SH-SY5Y (cell line): ENCODE measurements around the gene ARMC6.

Experiments
- GATA2 ChIP-seq: IDR thresholded peaks from 2 replicates; pipeline ENCODE4 v1.6.1; 2011; ENCODE audit warnings: mild to moderate bottlenecking, low read depth, low read length
- GATA3 ChIP-seq: IDR thresholded peaks from 2 replicates; pipeline ENCODE4 v1.6.1; 2011; ENCODE audit warnings: low read depth, mild to moderate bottlenecking, low read length, moderate library complexity

The ARMC6 gene

DNA sequence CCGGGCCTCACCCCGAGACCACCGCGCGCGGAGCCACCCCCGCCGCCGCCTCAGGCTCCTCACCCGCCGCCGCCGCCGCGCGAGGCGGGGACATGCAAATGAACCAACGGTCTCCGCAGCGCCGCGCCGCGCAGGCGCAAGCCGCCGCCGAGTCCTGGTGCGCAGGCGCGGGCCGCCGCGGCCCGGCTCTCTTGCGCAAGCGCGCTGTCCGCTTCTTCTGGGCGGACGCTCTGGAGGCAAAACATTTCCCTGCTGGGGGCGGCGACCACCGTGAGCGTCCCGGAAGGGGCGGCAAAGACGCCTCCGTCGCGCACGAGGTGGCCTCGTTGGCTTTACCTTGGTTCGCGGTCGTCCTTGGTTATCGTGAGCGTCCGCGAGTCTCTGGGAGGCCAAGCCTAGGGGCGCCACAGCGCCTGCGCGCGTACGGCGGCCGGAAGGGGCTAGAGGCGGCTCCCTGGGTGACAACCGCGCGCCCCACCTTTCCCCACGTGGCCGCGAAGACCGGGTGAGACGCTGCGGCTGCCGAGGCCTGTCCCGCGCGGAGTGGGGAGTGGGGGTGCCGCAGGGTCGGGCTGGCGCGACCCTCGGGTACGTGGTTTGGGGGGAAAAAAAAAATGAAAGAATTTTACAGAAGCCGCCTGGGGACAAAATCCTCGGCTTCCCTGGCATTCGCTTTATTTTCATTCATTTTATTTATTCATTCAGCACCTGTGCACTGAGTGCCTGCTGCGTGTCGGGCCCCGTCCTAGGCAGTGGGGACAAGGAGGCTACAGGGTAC is at the start of gene ARMC6, which contains the start of gene SUGP2:
Gene ARMC6 (plus strand): TSS at position 178 of the 778 bp plus-strand sequence. CDS start 607 bp downstream, outside the sequence.
Gene SUGP2 (minus strand): TSS at position 92 of the 778 bp plus-strand sequence. CDS start 2,446 bp downstream, outside the sequence.
- no peak for TF ChIP-seq GATA2
- TF ChIP-seq GATA3 = no peak

DNA sequence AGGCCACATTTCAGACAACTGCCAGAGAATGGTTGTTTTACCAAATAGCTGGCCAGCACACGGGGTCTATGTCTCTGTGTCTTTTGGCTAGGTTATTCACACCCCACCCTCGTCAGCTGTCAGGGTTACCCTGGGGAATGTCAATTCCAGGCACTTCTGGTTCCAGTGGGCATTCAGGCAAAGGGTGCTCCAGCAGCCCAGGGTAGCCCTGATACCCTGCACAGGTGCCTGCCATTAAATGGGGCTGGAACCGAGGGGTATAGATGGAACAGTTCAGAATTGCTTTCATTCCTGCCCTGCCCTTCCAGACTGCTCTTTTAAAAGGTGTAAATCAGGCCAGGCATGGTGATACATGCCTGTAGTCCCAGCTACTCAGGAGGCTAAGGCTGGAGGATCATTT is 49.2 kb upstream of the ARMC6 start:
- TF ChIP-seq GATA3 (no peak), GATA2 (no peak)

DNA sequence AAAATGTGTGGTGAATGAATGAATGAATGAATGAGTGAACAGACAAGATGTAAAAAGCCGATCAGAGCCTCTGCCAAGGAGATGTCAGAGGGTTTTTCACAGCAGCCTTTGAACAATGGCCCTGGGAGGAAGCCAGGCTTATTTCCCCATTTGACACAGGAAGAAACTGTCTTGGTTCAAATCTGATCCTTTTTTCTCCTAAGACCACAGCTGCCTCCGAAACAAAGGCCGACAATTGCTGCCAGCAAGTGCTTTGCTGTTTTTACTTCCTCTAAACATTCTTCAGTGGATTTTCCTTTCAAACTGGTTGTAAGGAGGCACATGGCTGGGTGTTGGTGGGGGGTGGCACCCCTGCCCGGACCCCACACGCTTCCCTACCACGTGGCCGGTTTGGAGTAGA is 48.1 kb upstream of the ARMC6 start:
- TF ChIP-seq GATA3 (no peak), GATA2 (no peak)

DNA sequence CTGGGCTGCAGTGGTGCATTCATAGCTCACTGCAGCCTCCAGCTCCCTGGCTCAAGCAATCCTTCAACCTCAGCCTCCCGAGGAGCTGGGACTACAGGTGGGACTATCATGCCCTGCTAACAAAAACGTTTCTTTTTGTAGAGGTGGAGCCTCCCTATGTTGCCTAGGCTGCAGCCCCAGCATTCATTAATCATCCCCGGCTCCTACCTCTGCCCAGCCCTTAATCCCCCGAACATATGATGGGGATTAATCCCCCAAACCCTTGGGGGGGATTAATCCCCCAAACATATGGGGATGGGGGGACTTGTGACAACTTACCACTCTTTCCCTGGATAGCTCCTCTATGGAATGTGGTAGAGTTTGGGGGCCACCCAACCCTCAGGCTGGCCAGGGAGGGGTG is 45.9 kb upstream of the ARMC6 start:
- TF ChIP-seq GATA3 (no peak), GATA2 (no peak)

DNA sequence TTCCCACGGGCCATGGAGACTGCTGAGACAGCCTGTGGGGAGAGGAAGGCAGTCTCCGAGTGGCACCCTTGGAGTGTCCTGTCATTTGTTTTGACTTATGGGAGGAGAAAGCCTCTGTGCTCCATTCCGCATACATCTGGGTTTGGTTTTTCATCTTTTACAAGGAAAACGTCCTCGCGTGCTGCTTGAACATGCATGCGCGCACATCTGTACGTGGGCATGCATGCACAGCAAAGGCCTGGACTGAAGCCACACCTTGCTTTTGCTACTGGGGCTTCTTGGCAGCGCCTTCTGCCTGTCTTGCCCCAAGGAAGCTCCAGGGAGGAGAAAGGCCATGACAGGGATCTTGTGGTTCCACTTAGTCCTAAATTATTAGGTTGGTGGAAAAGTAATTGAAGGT is 44.1 kb upstream of the ARMC6 start:
- no peak for TF ChIP-seq GATA3

DNA sequence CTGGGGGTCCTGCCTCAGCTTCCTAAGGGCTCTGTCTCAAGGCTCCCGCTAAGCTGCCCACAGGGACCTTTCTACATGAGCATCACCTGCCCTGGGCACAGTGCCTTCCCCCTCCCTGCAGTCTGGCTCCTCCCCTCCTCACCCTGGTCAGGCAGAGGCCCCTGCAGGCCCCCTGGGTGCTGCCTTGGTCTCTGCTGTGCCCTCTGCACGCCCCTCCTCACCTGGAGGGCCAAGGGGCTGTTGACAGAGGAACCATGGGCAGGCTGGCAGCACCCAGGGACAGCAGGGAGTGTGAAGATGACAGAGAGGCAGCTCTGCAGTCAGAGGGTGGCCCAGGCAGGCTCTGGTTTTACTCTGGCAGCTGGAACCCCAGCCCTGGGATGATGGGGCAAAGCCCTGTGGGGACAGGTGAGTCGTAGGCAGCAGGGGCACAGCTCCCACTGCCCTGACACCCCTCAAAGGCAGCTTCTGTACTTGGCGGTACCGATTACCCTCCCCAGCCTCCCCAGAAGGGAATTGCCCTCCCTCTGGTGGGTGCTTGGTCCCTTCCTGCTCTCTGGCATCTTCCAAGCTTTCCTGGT is 43.2 kb upstream of the ARMC6 start:
- no peak for TF ChIP-seq GATA2
- TF ChIP-seq GATA3 = no peak

DNA sequence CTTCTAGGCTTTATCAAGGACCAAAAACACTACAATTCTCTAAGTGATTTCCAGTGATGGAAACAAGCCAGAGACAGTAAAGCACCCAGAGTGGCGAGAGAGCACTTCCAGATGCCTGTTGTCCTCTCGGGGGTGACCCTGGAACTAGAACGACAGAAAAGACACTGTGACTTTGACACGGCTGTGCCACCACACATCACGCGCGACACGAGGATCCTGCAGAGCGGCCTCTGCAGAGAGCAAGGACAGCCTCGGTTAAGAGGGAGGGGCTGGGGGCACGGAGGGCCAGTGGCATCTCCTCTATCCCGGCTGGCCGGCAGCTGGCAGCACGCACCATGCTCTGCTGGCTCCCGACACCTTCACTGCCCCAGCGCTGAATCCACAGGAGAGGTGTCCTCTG is 42.4 kb upstream of the ARMC6 start:
- TF ChIP-seq GATA2 = no peak

DNA sequence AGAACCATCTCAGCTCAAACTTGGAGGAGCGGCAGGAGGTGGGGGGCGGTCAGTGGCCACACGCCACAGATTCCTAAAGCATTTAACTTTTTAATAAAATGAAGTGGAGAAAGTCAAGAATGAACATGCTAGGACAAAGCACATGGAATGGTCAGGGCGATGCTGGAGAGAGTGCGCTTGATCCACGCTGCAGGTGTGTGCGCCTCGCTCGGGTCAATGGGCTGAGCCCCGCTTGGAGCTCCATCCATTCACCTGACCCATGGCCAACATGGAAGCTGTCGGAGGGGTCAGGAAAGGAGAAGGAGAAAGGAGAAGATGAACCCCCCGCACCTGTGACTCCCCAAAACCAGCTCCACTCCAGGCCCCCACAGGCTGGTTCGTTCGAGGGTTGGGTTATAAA is 41.9 kb upstream of the ARMC6 start:
- TF ChIP-seq GATA3 (no peak), GATA2 (no peak)

DNA sequence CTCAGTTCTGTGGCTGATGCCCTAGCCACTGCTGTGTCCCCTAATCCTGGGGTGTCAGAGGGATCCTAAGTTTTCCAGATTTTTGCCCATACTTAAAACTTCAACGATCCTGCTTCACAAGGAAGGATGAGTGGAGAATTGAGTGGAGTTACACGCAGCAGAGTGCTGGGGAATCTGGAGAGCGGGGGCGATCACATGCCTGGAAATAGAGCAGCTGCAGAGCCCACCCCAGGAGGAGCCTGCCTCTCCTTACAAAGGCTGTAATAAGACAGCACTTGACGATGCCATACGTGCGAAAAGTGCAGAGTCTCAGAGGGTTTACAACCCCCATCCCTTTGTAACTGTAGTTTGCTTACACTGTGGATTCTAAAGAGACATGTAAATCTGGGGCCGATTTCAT is 40.7 kb upstream of the ARMC6 start:
- TF ChIP-seq GATA3 (no peak), GATA2 (no peak)

DNA sequence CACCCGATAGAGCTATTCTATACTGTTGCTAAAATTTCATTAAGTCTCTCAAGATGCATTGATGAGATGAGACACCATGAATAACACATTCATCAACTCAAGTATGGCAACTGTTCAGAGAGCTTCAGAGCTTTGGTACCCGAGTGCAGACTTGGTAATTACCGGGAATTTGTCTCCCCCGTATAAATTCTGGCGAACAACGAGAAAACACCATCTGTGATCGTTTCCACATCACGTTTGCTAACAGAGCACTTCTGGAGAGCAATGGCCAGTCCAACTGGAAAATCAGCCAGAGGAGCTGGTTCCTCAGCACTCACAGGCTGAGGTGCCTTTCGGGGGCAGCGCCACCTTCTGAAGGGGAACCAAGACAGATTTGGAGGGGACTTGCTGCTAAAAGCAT is 40.3 kb upstream of the ARMC6 start:
- TF ChIP-seq GATA2 (no peak), GATA3 (no peak)

DNA sequence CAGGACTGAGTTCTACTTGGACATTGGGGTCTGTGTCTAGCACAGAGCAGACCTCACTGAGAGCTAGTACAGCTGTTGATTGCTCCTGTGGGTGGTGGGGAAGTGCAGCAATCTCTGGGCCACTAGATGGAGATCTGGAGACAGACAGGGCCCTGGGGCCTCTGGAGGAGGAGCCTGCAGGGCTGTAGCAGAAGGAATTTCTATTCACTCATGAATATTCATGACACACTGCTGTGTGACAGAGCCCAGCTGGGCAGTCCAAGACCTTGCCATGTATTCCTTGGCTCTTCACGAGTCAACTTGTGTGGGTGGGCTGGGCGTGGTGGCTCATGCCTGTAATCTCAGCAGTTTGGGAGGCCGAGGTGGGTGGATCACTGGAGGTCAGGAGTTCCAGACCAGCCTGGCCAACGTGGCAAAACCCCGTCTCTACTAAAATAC is 37.6 kb upstream of the ARMC6 start:
- TF ChIP-seq GATA3 (no peak), GATA2 (no peak)

DNA sequence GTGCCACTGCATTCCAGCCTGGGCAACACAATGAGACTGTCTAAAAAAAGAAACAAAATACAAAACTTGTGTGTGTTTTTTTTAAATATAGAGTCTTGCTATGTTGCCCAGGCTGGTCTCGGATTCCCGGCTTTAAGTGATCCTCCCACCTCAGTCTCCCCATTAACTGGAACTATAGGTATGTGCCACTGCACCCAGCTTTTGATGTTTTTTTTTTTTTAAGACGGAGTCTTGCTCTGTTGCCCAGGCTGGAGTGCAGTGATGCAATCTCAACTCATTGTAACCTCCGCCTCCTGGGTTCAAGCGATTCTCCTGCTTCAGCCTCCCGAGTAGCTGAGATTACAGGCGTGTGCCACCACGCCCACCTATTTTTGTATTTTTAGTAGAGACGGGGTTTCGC is 37.1 kb upstream of the ARMC6 start:
- no peak for TF ChIP-seq GATA2
- TF ChIP-seq GATA3 = no peak

DNA sequence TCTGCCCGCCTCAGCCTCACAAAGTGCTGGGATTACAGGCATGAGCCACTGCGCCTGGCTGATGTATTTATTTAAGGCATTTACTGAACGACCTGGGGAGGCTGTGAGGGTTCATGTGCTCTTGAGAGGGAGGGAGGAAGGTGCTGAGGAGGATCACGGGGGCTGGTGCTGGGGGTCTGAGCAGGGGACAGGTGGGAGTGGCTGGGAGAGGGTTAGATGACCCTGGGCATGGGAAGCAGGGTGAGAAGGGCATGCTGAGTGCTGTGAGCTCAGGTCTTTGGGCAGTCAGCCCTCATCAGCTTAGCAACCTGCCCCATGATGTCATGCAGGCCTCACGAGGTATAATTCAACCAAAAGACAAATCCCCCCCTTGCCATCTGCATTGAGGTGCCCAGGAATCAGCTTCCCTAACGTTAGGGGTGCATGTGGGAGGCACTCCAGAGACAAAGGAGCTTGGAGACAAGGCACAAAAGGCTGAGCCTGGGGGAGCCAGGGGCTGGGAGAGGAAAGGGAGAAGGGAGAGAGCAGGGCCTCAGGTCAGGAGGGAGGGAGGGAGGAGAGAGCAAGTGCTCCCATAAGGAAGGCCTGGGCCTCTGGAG is 36.5 kb upstream of the ARMC6 start:
- TF ChIP-seq GATA3 (no peak), GATA2 (no peak)

DNA sequence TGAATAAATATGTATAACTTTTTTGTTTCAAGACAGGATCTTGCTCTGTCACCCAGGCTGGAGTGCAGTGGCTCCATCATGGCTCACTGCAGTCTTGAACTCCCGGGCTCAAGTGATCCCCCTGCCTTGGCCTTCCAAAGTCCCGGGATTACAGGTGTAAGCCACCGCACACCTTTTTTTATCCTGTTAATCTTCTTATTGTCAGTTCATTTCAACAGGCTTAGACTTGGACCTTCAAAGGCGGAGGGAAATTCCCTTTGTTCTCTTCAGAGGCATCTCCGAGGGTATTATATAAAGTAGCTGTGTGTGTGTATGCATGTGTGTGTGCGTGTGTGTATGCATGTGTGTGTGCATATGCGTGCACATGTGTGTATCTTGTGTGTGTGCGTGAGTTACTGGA is 35.1 kb upstream of the ARMC6 start:
- TF ChIP-seq GATA3 (no peak), GATA2 (no peak)

DNA sequence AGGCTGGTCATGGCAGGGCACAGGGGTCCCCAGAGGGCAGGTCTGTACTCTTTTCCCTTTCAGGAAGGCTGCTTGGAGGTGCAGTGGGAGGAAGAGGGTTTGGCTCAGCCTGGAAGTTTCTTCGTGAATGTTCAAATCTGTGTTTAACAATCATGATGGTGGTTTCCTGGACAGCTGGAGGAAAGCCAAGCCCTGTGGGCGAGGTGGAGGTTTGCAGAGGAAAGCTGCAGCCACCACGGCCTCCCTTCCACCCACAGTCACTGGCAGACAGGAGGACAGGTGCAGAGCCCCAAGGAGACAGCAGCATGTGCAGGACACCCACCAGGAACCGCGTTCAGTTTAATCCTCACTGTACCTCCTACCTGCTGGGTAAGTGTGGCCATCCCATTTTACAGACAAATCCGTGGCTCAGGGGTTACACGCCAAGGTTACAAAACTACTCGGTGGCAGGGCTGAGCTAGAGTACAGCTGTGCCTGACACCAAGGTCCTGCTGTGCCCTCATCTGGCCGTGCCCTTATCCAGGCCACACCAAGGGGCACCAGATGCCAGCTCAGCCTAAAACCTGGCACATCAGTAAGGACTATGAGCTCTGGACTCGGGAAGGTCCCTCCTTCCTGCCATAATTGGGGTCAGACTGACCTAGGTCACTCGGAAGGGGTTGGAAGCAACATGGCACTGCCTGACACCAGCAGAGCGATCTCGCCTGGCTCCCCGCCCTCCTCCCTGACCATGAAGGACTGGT is 34.2 kb upstream of the ARMC6 start:
- TF ChIP-seq GATA3 (no peak), GATA2 (no peak)

DNA sequence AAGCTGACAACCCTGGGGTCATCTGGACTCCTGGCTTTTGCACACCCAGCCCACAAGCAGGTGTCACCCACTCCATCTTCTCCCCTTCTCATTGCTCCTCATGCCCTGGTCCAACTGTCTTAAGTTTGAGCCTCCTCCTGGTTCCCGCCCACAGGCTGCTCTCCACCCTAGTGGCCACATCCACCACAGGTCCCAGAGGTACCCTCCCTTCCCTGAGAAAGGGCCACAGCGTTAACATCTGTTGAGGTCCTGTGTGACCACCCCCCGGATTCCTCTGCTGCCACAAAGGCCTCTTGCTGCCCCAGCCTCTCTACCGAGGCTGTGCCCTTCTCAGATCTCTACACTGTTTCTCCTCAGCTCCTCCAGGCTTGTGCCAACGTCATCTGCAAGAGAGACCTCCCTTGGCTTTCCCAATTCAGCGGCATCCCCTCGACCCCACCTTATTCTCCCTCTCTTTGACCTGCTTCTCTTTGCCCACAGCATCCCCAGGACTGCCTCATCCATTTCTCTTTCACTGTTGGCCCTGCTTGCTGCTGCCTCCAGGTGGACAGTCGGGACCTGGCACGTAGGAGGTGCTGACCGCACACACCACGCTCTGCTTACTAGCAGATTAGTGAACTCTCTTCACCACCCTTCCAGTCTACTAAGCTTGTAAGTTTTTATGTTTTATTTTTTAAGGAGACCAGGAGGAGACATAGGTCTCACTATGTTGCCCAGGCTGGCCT is 33.3 kb upstream of the ARMC6 start:
- no peak for TF ChIP-seq GATA2
